GM12801 (cell line): ENCODE measurements around the gene COX7B2.

Experiments used
- CTCF ChIP-seq: IDR thresholded peaks from one replicate; pipeline ENCODE4 v1.5.1; 2011; ENCODE audit warnings: control low read depth; ENCODE audit not compliant: insufficient read length; ENCODE audit errors: extremely low read depth

The COX7B2 gene

DNA sequence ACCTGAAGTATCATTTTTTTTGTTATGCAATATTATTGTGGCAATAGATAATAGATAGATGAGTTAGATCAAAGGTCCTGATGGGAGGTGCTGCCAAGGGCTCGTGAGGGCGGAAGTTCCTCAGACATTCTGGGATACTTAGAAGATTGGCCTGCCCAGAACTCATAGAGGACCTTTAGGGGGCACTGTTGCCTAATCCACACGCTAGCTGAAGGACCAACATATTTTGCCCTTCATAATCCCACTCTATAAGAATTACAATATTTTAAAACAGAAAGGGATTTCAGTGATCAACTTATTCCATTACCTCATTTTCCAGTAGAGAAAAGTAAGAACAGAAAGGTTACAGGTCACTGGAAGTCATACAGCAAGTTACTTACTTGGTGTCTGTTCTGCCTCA is 22.9 kb upstream of the COX7B2 start:
- no peak for TF ChIP-seq CTCF

- no peak for TF ChIP-seq CTCF
These were observed 21.8 kb upstream of the COX7B2 start for GRCh38 chr4:46930891-46931290.

GRCh38 chr4:46927201-46927600 is 18.2 kb upstream of the COX7B2 start:
- TF ChIP-seq CTCF, result no peak

DNA sequence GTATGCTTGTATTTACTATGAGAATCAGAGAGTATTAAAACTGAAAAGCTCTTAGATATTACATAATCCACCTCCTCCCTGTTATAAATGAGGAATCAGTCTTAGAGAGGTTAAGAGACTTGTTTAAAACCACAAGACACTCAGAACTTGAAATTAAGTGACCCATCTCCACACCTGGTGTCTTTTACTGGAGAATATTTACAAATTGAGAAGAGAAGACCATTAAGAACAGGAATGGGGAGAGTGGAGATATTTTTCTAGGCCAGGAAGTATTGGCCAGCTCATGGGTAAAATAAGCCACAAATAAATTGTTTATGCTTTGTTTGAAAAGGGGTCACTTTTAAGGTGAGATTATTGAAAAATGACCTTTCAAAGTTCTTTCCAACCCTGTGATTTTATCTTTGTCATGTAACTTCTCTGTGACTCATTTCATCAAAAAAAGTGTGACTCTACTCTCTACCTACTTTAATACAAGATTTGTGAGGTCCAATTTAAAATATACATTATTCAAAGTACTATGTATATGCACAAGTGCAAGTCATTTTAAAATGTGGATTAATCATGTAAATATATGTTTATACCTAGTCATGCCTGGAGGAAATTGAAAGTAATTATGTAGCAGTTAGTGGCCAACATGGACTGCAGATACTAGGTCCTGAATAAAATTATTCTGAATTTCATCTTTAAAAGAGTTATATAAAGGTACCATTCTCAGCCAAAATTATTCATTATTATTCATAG is 15.9 kb upstream of the COX7B2 start:
- TF ChIP-seq CTCF, result no peak

DNA sequence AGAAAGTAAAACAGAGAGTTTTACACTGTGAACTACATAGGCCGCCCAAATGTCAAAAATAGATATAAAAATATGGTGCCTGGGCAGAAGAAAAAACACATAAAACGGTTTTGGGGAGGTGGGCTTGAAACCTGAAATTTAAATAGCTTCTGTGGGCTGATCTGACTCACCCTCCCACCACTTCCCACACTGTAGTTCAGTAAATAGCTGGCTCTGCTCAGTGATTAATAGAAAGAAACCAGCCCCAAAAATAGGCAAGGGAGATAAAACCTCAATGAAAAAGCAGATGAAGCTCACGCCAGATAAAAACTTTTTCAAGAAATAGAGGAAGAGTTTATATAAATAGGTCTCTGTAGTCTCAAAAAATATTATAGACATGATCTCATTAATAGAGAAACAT is 13.2 kb upstream of the COX7B2 start:
- no peak for TF ChIP-seq CTCF

DNA sequence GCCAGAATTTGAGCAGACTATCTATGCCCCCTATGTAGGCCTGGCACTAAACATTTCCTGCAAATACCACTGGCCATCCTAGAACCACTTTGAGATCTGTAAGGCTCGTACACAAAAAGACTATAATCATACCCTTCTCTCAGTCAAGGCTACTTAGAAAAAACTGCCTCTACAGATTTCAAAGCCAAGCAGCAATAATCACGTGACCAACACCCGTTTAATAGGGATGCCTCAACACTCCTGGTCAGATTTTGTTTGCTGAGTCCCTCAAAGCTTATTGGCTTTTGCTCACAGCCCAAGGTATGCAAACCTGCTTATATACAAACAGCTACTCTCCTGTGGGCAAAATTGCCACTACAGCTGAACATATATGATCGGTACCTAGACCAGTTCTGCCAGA is 897 bp downstream of the COX7B2 start:
- TF ChIP-seq CTCF, result no peak

DNA sequence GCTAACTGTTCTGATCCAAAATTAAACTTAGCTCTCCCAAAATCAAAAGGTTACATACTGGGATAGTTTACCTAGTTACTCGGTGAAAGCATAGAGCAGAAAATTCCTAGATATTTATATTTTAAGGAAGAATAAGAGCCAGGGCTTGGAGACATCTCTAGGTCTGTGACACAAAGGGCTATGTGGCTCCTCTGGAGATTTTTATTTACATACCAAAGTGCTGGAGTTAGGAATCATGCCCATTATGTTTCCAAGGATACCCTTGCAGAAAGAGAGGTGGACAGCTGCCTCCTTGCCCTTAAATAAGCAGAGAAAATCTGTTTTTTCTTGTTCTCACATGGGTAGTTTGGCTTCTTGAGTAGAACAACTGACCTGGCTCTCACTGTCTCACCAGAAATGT is 9.0 kb downstream of the COX7B2 start:
- TF ChIP-seq CTCF, result no peak
